ENCODE measurements around the gene TRMT2A.

TRMT2A gene

GRCh38 chr22:20156042-20156389 lies 39.0 kb upstream of the TRMT2A start:
- FAIRE-seq, result no peak
- DNase-seq (ENCODE audit: insufficient read length), result no peak
- TF ChIP-seq POLR2AphosphoS5 (IDR thresholded peaks at IDR 0.05; ENCODE audit: low read depth, low read length), result no peak
- no peak for TF ChIP-seq TAF1 (IDR thresholded peaks at IDR 0.05; ENCODE audit: borderline replicate concordance, low read depth, low read length)
- no peak for TF ChIP-seq POLR2A (IDR thresholded peaks at IDR 0.05; ENCODE audit: low read depth, low read length)

DNA sequence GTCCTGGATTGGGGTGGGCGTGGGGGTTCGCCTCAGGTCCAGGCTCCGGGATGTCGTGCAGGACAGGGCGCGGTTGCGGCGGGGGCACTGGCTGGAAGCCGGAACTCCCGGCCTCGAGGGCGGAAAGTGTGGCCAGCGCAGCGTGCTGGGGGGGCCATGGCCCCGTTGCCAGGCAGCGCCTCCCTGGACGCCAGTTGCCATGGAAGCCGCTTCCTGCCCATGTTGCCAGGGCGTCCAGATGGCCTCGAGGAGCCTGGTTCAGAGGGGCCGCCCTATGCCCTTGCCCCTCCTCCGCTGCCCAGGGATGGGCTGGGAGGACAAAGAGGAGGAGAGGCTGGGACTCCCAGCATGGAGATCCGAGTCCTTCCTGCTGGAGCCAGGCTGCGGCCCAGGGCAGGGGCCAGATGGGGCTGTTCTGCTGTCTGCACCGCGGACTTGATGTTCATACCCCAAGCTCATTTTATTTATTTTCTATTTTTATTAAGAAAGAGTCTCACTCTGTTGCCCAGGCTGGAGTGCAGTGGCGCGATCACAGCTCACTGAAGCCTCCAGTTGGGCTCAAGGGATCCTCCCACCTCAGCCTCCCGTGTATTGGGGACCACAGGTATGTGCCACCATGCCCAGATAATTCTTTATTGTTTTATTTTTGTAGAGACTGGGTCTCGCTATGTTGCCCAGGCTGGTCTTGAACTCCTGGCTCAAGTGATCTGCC lies 38.5 kb upstream of the TRMT2A start:
- TF ChIP-seq TAF1 (IDR thresholded peaks at IDR 0.05; ENCODE audit: borderline replicate concordance, low read depth, low read length), result no peak
- no peak for TF ChIP-seq POLR2A (IDR thresholded peaks at IDR 0.05; ENCODE audit: low read depth, low read length)
- no peak for TF ChIP-seq POLR2AphosphoS5 (IDR thresholded peaks at IDR 0.05; ENCODE audit: low read depth, low read length)
- FAIRE-seq, result no peak
- DNase-seq (ENCODE audit: insufficient read length), result no peak

DNA sequence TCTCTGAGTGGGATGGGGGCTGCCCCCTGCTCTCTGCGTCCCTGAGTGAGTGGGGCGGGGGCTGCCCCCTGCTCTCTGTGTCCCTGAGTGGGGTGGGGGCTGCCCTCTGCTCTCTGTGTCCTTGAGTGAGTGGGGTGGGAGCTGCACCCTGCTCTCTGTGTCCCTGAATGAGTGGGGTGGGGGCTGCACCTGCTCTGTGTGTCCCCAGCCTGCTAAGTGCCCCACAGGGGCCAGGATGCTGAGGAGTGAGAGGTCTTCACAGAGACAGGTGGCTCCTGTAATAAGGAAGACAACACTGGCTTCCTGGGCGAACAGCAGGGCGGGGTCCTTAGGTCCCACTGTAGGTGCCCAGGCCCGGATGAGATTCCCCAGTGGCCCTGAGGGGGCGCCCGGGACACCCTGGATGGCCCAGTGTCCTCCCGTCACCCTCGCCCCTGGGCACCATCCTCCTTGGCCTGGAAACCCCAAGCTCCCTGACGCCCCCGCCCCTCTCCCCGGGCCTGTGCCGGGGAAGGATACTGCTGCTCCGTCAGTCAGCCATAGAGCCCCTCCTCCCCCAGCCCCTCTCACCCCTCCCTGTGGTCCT lies 37.7 kb upstream of the TRMT2A start:
- FAIRE-seq (no peak), DNase-seq (ENCODE audit: insufficient read length) (no peak)
- TF ChIP-seq POLR2A (IDR thresholded peaks at IDR 0.05; ENCODE audit: low read depth, low read length) (no peak), POLR2AphosphoS5 (IDR thresholded peaks at IDR 0.05; ENCODE audit: low read depth, low read length) (no peak), TAF1 (IDR thresholded peaks at IDR 0.05; ENCODE audit: borderline replicate concordance, low read depth, low read length) (no peak)

GRCh38 chr22:20153945-20154344 lies 36.9 kb upstream of the TRMT2A start:
- FAIRE-seq (no peak), DNase-seq (ENCODE audit: insufficient read length) (no peak)
- TF ChIP-seq POLR2AphosphoS5 (IDR thresholded peaks at IDR 0.05; ENCODE audit: low read depth, low read length) (no peak), POLR2A (IDR thresholded peaks at IDR 0.05; ENCODE audit: low read depth, low read length) (no peak), TAF1 (IDR thresholded peaks at IDR 0.05; ENCODE audit: borderline replicate concordance, low read depth, low read length) (no peak)

DNA sequence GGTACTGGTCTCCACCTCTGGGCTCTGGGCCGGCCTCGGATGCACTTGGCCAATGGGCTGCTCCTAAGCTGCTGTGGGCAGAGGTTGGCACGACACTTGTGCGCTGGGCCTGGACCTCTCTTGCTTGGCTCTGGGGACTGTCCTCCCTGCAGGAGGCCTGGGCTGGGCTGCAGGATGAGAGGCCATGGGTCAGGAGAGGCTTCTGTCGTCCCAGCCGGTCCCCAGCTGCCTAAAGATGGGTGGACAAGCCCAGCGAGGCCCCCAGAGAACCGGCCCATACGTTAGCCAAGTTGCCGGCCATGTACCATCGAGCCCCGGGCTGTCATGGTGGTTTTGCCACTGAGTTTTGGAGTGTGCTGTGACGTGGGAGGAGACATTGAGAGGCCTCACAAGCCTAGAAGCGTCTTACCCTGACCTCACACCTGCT lies 35.5 kb upstream of the TRMT2A start:
- TF ChIP-seq POLR2A (IDR thresholded peaks at IDR 0.05; ENCODE audit: low read depth, low read length), result no peak
- no peak for TF ChIP-seq POLR2AphosphoS5 (IDR thresholded peaks at IDR 0.05; ENCODE audit: low read depth, low read length)
- TF ChIP-seq TAF1 (IDR thresholded peaks at IDR 0.05; ENCODE audit: borderline replicate concordance, low read depth, low read length), result no peak
- FAIRE-seq (no peak), DNase-seq (ENCODE audit: insufficient read length) (no peak)

DNA sequence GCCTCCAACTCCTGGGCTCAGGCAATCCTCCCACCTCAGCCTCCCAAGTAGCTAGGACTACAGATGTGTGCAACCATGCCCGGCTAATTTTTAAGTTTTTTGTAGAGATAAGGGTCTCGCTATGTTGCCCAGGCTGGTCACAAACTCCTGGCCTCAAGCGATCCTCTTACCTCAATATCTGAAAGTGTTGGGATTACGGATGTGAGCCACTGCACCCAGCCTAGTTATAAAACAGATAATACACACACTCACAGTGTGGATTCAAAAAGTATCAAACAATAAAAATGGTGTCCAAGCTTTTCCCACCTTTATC lies 34.2 kb upstream of the TRMT2A start:
- FAIRE-seq, result no peak
- TF ChIP-seq TAF1 (IDR thresholded peaks at IDR 0.05; ENCODE audit: borderline replicate concordance, low read depth, low read length), result no peak
- TF ChIP-seq POLR2A (IDR thresholded peaks at IDR 0.05; ENCODE audit: low read depth, low read length), result no peak
- no peak for TF ChIP-seq POLR2AphosphoS5 (IDR thresholded peaks at IDR 0.05; ENCODE audit: low read depth, low read length)
- DNase-seq (ENCODE audit: insufficient read length), result no peak

DNA sequence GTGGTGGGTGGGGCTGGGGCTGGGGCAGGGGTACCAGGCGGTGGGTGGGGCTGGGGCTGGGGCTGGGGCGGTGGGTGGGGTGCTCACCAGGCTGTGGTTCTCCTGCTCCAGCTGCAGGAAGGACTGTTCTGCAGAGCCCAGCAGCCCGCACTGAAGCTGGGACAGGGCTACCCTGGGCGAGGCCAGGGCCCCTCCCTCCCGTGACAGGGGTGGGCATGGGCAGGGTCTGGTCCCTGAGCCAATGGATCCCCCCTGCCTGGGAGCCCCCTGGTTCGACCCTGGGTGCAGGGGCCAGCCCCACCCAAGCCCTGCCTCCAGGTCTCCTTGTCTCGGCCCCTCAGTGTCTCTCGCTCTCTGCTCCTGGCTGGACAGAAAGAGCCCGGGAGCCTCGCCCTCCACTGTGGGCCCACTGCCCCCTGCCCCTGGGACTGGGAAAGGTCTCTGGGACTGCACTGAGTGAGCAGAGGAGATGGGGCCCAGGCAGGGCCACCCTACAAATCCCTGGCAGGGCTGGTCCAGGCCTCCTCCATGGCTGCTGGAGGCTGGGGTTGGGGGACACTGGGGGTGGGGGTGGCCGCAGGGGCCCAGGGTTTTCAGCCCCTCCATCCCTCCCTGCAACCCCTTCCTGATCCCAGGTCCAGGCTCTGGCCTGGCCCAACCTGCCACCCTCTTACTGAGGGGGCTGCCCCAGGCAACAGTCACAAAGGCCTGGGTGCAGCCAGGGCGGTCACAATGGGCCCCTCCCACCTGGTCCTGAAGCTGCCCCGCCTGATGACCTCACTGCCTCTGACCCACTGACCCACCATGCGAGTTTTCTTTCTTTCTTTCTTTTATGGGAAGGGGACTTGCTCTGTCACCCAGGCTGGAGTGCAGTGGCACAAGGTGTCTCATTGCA lies 33.6 kb upstream of the TRMT2A start, which contains the start of gene CCDC188:
CCDC188 (minus strand) TSS at position 675 of the 895 bp plus-strand sequence; CDS start at position 606, 69 bp downstream.
- DNase-seq (ENCODE audit: insufficient read length) (no peak), FAIRE-seq (no peak)
- TF ChIP-seq TAF1 (IDR thresholded peaks at IDR 0.05; ENCODE audit: borderline replicate concordance, low read depth, low read length) (no peak), POLR2AphosphoS5 (IDR thresholded peaks at IDR 0.05; ENCODE audit: low read depth, low read length) (no peak), POLR2A (IDR thresholded peaks at IDR 0.05; ENCODE audit: low read depth, low read length) (no peak)

- FAIRE-seq (no peak), DNase-seq (ENCODE audit: insufficient read length) (no peak)
- TF ChIP-seq TAF1 (IDR thresholded peaks at IDR 0.05; ENCODE audit: borderline replicate concordance, low read depth, low read length), result no peak
Observed at GRCh38 chr22:20149257-20150250, 32.5 kb upstream of the TRMT2A start.

- no peak for FAIRE-seq
- TF ChIP-seq POLR2A (IDR thresholded peaks at IDR 0.05; ENCODE audit: low read depth, low read length) (no peak), POLR2AphosphoS5 (IDR thresholded peaks at IDR 0.05; ENCODE audit: low read depth, low read length) (no peak), TAF1 (IDR thresholded peaks at IDR 0.05; ENCODE audit: borderline replicate concordance, low read depth, low read length) (no peak)
- no peak for DNase-seq (ENCODE audit: insufficient read length)
Observed at GRCh38 chr22:20148414-20148813, 31.4 kb upstream of the TRMT2A start.

- FAIRE-seq, result no peak
- DNase-seq (ENCODE audit: insufficient read length), result no peak
- TF ChIP-seq POLR2A (IDR thresholded peaks at IDR 0.05; ENCODE audit: low read depth, low read length) (no peak), POLR2AphosphoS5 (IDR thresholded peaks at IDR 0.05; ENCODE audit: low read depth, low read length) (no peak), TAF1 (IDR thresholded peaks at IDR 0.05; ENCODE audit: borderline replicate concordance, low read depth, low read length) (no peak)
Observed at GRCh38 chr22:20147237-20147988, 30.4 kb upstream of the TRMT2A start.

All from GM12892 (cell line).